ENCODE data around the gene RD3L. TPM values are rescaled to one million over a fixed set of nuclear protein-coding genes. Genes with fewer than 3 reads are reported as not detected.
"Not testable (repeated sequence)": the region's sequence is repeated elsewhere in the genome, so short reads cannot be mapped to it uniquely, and the experiment has no call there.

Gene RD3L
- total and polyA plus RNA-seq, 8 donors, result not detected

- no peak for FAIRE-seq
- H3K27ac ChIP-seq, result no peak within 1 kb of the TSS
- WGBS, 2 donors, result 49 to 57% methylated on average over 72 to 97 of the region's 97 CpGs
- no peaks in the 10 kb centered on the region for H3K36me3 ChIP-seq
- DNase-seq, result peak in 1 of 6 donors; percentile 69
- no peaks in the 10 kb centered on the region for H3K4me1 ChIP-seq
- ATAC-seq, result peak; percentile 25 to 81 (median 38)
- no peaks in the 10 kb centered on the region for H3K9me3 ChIP-seq
- no peak for TF ChIP-seq CTCF (IDR thresholded peaks at IDR 0.05)
- intact Hi-C loops (cut with DNase I), result no loop called here
- no peaks in the 10 kb centered on the region for H3K27me3 ChIP-seq
- H3K4me3 ChIP-seq, result peak within 1 kb of the TSS in 1 of 4 donors; percentile 37
Measured at GRCh38 chr14:103928011-103928890, 14.1 kb downstream of the RD3L start, which contains the start of gene TDRD9. Gene TDRD9 (plus strand): TSS chr14:103928456. CDS start chr14:103928510, 54 bp downstream.

GRCh38 chr14:103927566-103927965, 14.8 kb downstream of the RD3L start:
- Histone ChIP-seq H3K4me1 (no peaks in the 10 kb centered on the region), H3K9me3 (no peaks in the 10 kb centered on the region), H3K4me3 (no peak overlapping the region), H3K27ac (no peak overlapping the region), H3K27me3 (no peaks in the 10 kb centered on the region), H3K36me3 (no peaks in the 10 kb centered on the region)
- FAIRE-seq (no peak), DNase-seq (no peak), ATAC-seq (no peak)
- intact Hi-C loops (cut with DNase I), result no loop called here
- WGBS, 2 donors, result 73 to 88% methylated on average over 18 of the region's 18 CpGs
- TF ChIP-seq CTCF (IDR thresholded peaks at IDR 0.05), result no peak

GRCh38 chr14:103925316-103925715, 17.0 kb downstream of the RD3L start:
- Histone ChIP-seq H3K4me3 (no peak overlapping the region), H3K27me3 (no peaks in the 10 kb centered on the region), H3K27ac (no peak overlapping the region), H3K9me3 (no peaks in the 10 kb centered on the region), H3K36me3 (no peaks in the 10 kb centered on the region), H3K4me1 (peaks cover 0 to 4% (median 3%) of the 10 kb centered on the region in 3 donors)
- 76 to 91% methylated on average over 5 of the region's 5 CpGs for WGBS, 2 donors
- no peak for FAIRE-seq
- intact Hi-C loops (cut with DNase I), result no loop called here
- ATAC-seq, result no peak
- no peak for DNase-seq
- TF ChIP-seq CTCF (IDR thresholded peaks at IDR 0.05), result no peak

- intact Hi-C loops (cut with DNase I), result no loop called here
- WGBS, 2 donors, result 15 to 24% methylated on average over 6 of the region's 6 CpGs
- no peaks in the 10 kb centered on the region for H3K36me3 ChIP-seq
- no peaks in the 10 kb centered on the region for H3K27me3 ChIP-seq
- no peak for DNase-seq
- H3K4me1 ChIP-seq, result peaks cover 0 to 13% (median 8%) of the 10 kb centered on the region in 3 donors
- FAIRE-seq, result no peak
- no peak for ATAC-seq
- H3K27ac ChIP-seq, result no peak overlapping the region
- no peak overlapping the region for H3K4me3 ChIP-seq
- TF ChIP-seq CTCF (IDR thresholded peaks at IDR 0.05), result no peak
- H3K9me3 ChIP-seq, result no peaks in the 10 kb centered on the region
Measured at GRCh38 chr14:103923863-103924262, 18.5 kb downstream of the RD3L start.

GRCh38 chr14:103921855-103922200, 20.5 kb downstream of the RD3L start:
- WGBS, 2 donors, result 62 to 66% methylated on average over 12 of the region's 12 CpGs
- H3K27ac ChIP-seq; H3K36me3 ChIP-seq; FAIRE-seq; H3K27me3 ChIP-seq; intact Hi-C loops (cut with DNase I); DNase-seq; ATAC-seq; H3K9me3 ChIP-seq: not testable (repeated sequence)
- Histone ChIP-seq H3K4me1 (peaks cover 0 to 13% (median 8%) of the 10 kb centered on the region in 3 donors), H3K4me3 (peak overlapping the region in 2 of 4 donors; percentile 85 to 97)
